DOHH2 (cell line): ENCODE data around the gene FAM136A.

Experiments
- H3F3A ChIP-seq: fragments of 200-600 bp; sonication (generic), shearing (Covaris generic); 2 replicates; pipeline ENCODE4 v1.6.0; 2016; ENCODE audit warnings: antibody characterized with exemption, mild to moderate bottlenecking; ENCODE audit not compliant: control insufficient read depth, insufficient read depth
- H3K27ac ChIP-seq: fragments of 200-600 bp; sonication (generic); 2 replicates; pipeline ENCODE4 v1.5.1; 2014; ENCODE audit warnings: low read depth, mild to moderate bottlenecking, low read length, moderate library complexity
- H3K27me3 ChIP-seq: fragments of 200-600 bp; sonication (generic); 2 replicates; pipeline ENCODE4 v1.6.1; 2014; ENCODE audit warnings: mild to moderate bottlenecking, low read length, mixed read lengths; ENCODE audit not compliant: control insufficient read depth
- H3K36me3 ChIP-seq: fragments of 200-600 bp; sonication (generic); 2 replicates; pipeline ENCODE4 v1.6.1; 2014; ENCODE audit warnings: mild to moderate bottlenecking, low read length, moderate library complexity, mixed read lengths; ENCODE audit not compliant: control insufficient read depth
- H3K4me1 ChIP-seq: fragments of 200-600 bp; sonication (generic); 2 replicates; pipeline ENCODE4 v1.6.1; 2014; ENCODE audit warnings: mild to moderate bottlenecking, low read length, mixed read lengths; ENCODE audit not compliant: control insufficient read depth
- H3K4me2 ChIP-seq: fragments of 200-600 bp; sonication (generic); 2 replicates; pipeline ENCODE4 v1.6.0; 2014; ENCODE audit warnings: mild to moderate bottlenecking, low read length, moderate library complexity
- H3K4me3 ChIP-seq: fragments of 200-600 bp; sonication (generic); 2 replicates; pipeline ENCODE4 v1.5.1; 2014; ENCODE audit warnings: mild to moderate bottlenecking, low read length, mixed read lengths
- H3K79me2 ChIP-seq: fragments of 200-600 bp; sonication (generic); 2 replicates; pipeline ENCODE4 v1.6.1; 2014; ENCODE audit warnings: mild to moderate bottlenecking, low read length, mixed read lengths; ENCODE audit not compliant: control insufficient read depth
- H3K9me2 ChIP-seq: fragments of 200-600 bp; sonication (generic); replicated peaks from 2 replicates; pipeline ENCODE4 v1.6.1; 2014; ENCODE audit warnings: mild to moderate bottlenecking, low read length, mixed read lengths; ENCODE audit not compliant: control insufficient read depth
- H3K9me3 ChIP-seq: fragments of 200-600 bp; sonication (generic); 2 replicates; pipeline ENCODE4 v1.6.1; 2014; ENCODE audit warnings: antibody characterized with exemption, low read length, mixed read lengths; ENCODE audit not compliant: control insufficient read depth, insufficient read depth
- H4K20me1 ChIP-seq: fragments of 200-600 bp; sonication (generic); 2 replicates; pipeline ENCODE4 v1.6.0; 2014; ENCODE audit warnings: low read depth, mild to moderate bottlenecking, antibody characterized with exemption, low read length, moderate library complexity; ENCODE audit not compliant: control insufficient read depth, insufficient read depth
- EZH2phosphoT487 ChIP-seq: fragments of 200-600 bp; sonication (generic); IDR thresholded peaks from 2 replicates; pipeline ENCODE4 v1.6.1; 2017; ENCODE audit warnings: borderline replicate concordance, mild to moderate bottlenecking, antibody characterized with exemption, low read length, moderate library complexity, mixed read lengths
- TF ChIP-seq, protein P1 (sequence below): fragments of 200-600 bp; sonication (generic); IDR thresholded peaks from one replicate; pipeline ENCODE4 v1.5.1; 2014; ENCODE audit warnings: antibody characterized with exemption, mild to moderate bottlenecking, low read depth, low read length; ENCODE audit not compliant: poor library complexity, severe bottlenecking

Gene FAM136A

DNA sequence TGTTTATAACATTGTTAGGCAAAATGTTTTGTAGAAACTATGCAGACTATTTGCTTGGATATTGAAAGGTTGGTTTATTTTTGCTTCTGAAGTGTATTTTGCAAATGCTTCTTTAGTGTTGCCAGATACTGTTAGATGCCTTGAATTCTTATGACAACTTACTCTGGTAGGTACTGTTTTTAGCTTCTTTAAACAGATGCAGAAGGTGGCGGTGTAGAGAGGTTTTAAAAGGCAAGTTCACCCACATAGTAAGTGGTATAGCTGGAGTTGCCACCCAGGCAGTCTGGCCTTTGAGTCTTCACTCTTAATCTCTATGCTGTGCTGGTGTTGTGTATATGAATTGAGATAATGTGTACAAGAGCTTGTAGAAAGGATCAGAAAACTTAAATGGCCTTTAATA lies 40.4 kb downstream of the FAM136A start:
- no peaks in the 10 kb centered on the region for H3K9me2 ChIP-seq
- H4K20me1 ChIP-seq: no peaks in the 10 kb centered on the region
- peaks cover 16% of the 10 kb centered on the region for H3K4me1 ChIP-seq
- H3K9me3 ChIP-seq: no peaks in the 10 kb centered on the region
- no peak overlapping the region for H3K27ac ChIP-seq
- peaks cover 6% of the 10 kb centered on the region for H3F3A ChIP-seq
- no peak overlapping the region for H3K4me3 ChIP-seq
- no peaks in the 10 kb centered on the region for H3K79me2 ChIP-seq
- H3K27me3 ChIP-seq: no peaks in the 10 kb centered on the region
- H3K36me3 ChIP-seq: peaks cover 3% of the 10 kb centered on the region
- no peak for TF ChIP-seq EZH2phosphoT487
- TF ChIP-seq, protein P1, sequence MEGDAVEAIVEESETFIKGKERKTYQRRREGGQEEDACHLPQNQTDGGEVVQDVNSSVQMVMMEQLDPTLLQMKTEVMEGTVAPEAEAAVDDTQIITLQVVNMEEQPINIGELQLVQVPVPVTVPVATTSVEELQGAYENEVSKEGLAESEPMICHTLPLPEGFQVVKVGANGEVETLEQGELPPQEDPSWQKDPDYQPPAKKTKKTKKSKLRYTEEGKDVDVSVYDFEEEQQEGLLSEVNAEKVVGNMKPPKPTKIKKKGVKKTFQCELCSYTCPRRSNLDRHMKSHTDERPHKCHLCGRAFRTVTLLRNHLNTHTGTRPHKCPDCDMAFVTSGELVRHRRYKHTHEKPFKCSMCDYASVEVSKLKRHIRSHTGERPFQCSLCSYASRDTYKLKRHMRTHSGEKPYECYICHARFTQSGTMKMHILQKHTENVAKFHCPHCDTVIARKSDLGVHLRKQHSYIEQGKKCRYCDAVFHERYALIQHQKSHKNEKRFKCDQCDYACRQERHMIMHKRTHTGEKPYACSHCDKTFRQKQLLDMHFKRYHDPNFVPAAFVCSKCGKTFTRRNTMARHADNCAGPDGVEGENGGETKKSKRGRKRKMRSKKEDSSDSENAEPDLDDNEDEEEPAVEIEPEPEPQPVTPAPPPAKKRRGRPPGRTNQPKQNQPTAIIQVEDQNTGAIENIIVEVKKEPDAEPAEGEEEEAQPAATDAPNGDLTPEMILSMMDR: no peak
- H3K4me2 ChIP-seq: no peak overlapping the region

DNA sequence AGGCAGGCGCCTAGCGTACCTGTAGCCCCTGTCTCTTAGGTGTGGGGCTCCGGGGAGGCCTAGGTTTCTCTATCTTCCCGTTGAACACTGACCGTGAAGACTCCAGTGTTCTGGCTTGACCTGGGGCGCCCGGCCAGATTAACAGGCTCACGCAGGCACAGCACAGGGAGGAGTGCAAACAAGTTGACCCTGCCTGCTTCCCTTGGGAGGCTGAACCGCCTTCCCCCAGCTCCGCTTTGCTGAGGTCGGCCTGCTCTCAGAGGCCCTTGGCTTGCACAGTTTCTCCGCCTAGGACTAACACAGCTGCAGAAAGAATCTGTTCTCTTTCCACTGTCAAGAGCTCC lies 43.4 kb downstream of the FAM136A start:
- H3K4me3 ChIP-seq: peak overlapping the region; percentile 100
- no peaks in the 10 kb centered on the region for H3K9me3 ChIP-seq
- H3K4me2 ChIP-seq: peak overlapping the region; percentile 100
- H3F3A ChIP-seq: peaks cover 15% of the 10 kb centered on the region
- H3K27me3 ChIP-seq: no peaks in the 10 kb centered on the region
- no peak overlapping the region for H3K27ac ChIP-seq
- H4K20me1 ChIP-seq: no peaks in the 10 kb centered on the region
- TF ChIP-seq EZH2phosphoT487: no peak
- TF ChIP-seq, protein P1: no peak
- H3K79me2 ChIP-seq: no peaks in the 10 kb centered on the region
- H3K9me2 ChIP-seq: no peaks in the 10 kb centered on the region
- H3K36me3 ChIP-seq: peaks cover 3% of the 10 kb centered on the region
- peaks cover 17% of the 10 kb centered on the region for H3K4me1 ChIP-seq

DNA sequence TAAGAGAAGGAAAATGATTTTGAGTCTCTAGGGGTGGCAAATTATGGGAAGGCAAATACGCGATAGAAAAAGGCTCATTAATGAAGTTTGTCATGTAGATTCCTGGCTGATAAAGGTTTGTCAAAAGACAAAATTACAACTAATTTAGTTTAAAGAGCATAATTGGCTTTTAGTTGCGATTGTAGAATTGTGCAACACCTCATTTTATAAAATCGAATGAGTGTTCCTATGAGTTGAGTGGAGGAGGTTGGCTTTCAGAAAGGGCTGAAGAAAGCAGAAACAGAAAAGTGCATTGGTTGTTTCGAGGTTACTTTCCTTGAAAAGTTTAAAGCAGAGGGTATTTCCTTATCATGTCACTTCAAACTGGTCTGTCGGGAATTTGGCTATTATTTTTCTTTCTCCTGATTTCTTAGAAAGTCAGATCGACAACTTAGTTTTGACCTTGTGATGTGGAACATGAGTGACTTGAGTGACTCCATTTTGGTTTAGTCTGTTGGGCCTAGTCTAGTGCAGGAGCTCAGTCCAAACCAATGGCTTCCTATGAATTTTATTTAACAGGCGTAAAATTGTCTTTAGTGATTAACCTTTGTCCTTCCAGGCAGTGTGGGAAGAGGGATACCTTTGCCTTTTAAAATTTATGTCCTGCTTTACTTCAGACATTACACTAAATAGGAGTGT lies 46.1 kb downstream of the FAM136A start:
- H3K9me3 ChIP-seq: no peaks in the 10 kb centered on the region
- H3K27ac ChIP-seq: no peak overlapping the region
- no peak for TF ChIP-seq EZH2phosphoT487
- TF ChIP-seq, protein P1: no peak
- H3K36me3 ChIP-seq: peaks cover 3% of the 10 kb centered on the region
- peaks cover 17% of the 10 kb centered on the region for H3K4me1 ChIP-seq
- no peaks in the 10 kb centered on the region for H3K27me3 ChIP-seq
- no peak overlapping the region for H3K4me3 ChIP-seq
- H3K9me2 ChIP-seq: no peaks in the 10 kb centered on the region
- H3K79me2 ChIP-seq: no peaks in the 10 kb centered on the region
- H3F3A ChIP-seq: peaks cover 17% of the 10 kb centered on the region
- H3K4me2 ChIP-seq: no peak overlapping the region
- no peaks in the 10 kb centered on the region for H4K20me1 ChIP-seq
